NCI-H2107 treated with DMSO at 0.1 percent for 48 hours (cell line): ENCODE measurements around the gene TTC1.
"Not testable (repeated sequence)": the region's sequence is repeated elsewhere in the genome, so short reads cannot be mapped to it uniquely, and the experiment has no call there.

Experiments used
- DNase-seq: peaks from one replicate; lab custom pipeline; 2025; ENCODE audit not compliant: unreplicated experiment; lab: John Stamatoyannopoulos, UW

TTC1 gene

GRCh38 chr5:159995907-159996306, 13.0 kb upstream of the TTC1 start:
- DNase-seq, result no peak

- peak; percentile 5 for DNase-seq
Observed at GRCh38 chr5:160001457-160001856, 7.5 kb upstream of the TTC1 start.

- DNase-seq, result no peak
Observed at GRCh38 chr5:160007514-160007913, 1.4 kb upstream of the TTC1 start.

GRCh38 chr5:160008529-160008876, 436 bp upstream of the TTC1 start:
- DNase-seq, result not testable (repeated sequence)

- DNase-seq, result no peak
Observed at GRCh38 chr5:160009591-160009989, 651 bp downstream of the TTC1 start.

GRCh38 chr5:160011471-160011870, 2.5 kb downstream of the TTC1 start:
- no peak for DNase-seq

- DNase-seq, result not testable (repeated sequence)
Observed at GRCh38 chr5:160014197-160014596, 5.3 kb downstream of the TTC1 start.

- no peak for DNase-seq
Observed at GRCh38 chr5:160018945-160019625, 10.1 kb downstream of the TTC1 start.

GRCh38 chr5:160020266-160020770, 11.4 kb downstream of the TTC1 start:
- DNase-seq, result no peak

GRCh38 chr5:160020964-160021363, 12.0 kb downstream of the TTC1 start:
- no peak for DNase-seq

GRCh38 chr5:160021831-160022446, 13.0 kb downstream of the TTC1 start:
- DNase-seq, result peak; percentile 60

- DNase-seq, result no peak
Observed at GRCh38 chr5:160023007-160023907, 14.3 kb downstream of the TTC1 start.

- no peak for DNase-seq
Observed at GRCh38 chr5:160023908-160024630, 15.1 kb downstream of the TTC1 start.

GRCh38 chr5:160029004-160029403, 20.1 kb downstream of the TTC1 start:
- DNase-seq, result no peak

- DNase-seq, result no peak
Observed at GRCh38 chr5:160029540-160030139, 20.7 kb downstream of the TTC1 start.

GRCh38 chr5:160030631-160031377, 21.9 kb downstream of the TTC1 start:
- DNase-seq, result no peak

- no peak for DNase-seq
Observed at GRCh38 chr5:160033546-160034252, 24.8 kb downstream of the TTC1 start.

GRCh38 chr5:160036243-160036642, 27.3 kb downstream of the TTC1 start:
- DNase-seq, result no peak

- DNase-seq, result no peak
Observed at GRCh38 chr5:160036884-160037283, 27.9 kb downstream of the TTC1 start.
